Transverse colon (tissue), 4 donors: ENCODE results near the gene ITGB2. TPM values are rescaled to one million over a fixed set of nuclear protein-coding genes. Genes with fewer than 3 reads are reported as not detected.

Source experiments
- DNase-seq: peaks from one replicate; pipeline ENCODE4 v3.0.0-alpha.2; 2019
- H3K27ac ChIP-seq, 4 donors: fragments of 200-600 bp; sonication (generic); 2 replicates each; pipeline ENCODE4 v1.5.1; 2016 to 2018; ENCODE audit warnings: inconsistent platforms in 4 of 4
- H3K27me3 ChIP-seq: fragments of 200-600 bp; sonication (generic); 2 replicates; pipeline ENCODE4 v1.5.1; 2017; ENCODE audit warnings: inconsistent platforms
- H3K36me3 ChIP-seq, 4 donors: fragments of 200-600 bp; sonication (generic); 2 replicates each; pipeline ENCODE4 v1.5.1; 2017 to 2019; ENCODE audit warnings: inconsistent platforms in 4 of 4
- H3K4me1 ChIP-seq, 4 donors: fragments of 200-600 bp; sonication (generic); 2 replicates each; pipeline ENCODE4 v1.5.1; 2017 to 2020; ENCODE audit warnings: inconsistent platforms in 4 of 4
- H3K4me3 ChIP-seq, 4 donors: fragments of 200-600 bp; sonication (generic); 1 replicate in 1 of 4; 2 replicates in 3 of 4; pipeline versions ENCODE4 v1.5.1 to v1.6.1; 2017 to 2019; ENCODE audit warnings: inconsistent platforms in 4 of 4
- H3K9me3 ChIP-seq, 2 donors: fragments of 200-600 bp; sonication (generic); 2 replicates each; pipeline ENCODE4 v1.5.1; 2017 to 2019; ENCODE audit warnings: inconsistent platforms in 2 of 2
- EP300 ChIP-seq: sonication (generic); formaldehyde crosslinking; IDR thresholded peaks from one replicate; pipeline ENCODE4 v1.6.1; 2017; ENCODE audit warnings: antibody characterized with exemption, low read depth
- POLR2A ChIP-seq: fragments of 450-650 bp; IDR thresholded peaks from one replicate; pipeline ENCODE4 v1.6.1; 2016; ENCODE audit warnings: antibody characterized with exemption, mild to moderate bottlenecking, moderate library complexity
- POLR2AphosphoS5 ChIP-seq, 3 donors: sonication (generic); formaldehyde crosslinking; IDR thresholded peaks; one replicate each; pipeline ENCODE4 v1.6.1; 2016; ENCODE audit warnings: antibody characterized with exemption in 3 of 3
- WGBS, 2 donors: methylation state at CpG; one replicate each; pipeline ENCODE4 v1.1.5; 2018; ENCODE audit warnings: low coverage in 1 of 2; 5-methylcytosine and 5-hydroxymethylcytosine counted together
- in situ Hi-C, 4 donors: fragments of 200-750 bp; cut with MboI; loops; one replicate each; pipeline versions ENCODE4 v1.15.0 to v1.15.1; 2017; ENCODE audit warnings: low sequenced_read_pairs in 3 of 4, low pct_ligation_motif_present in 1 of 4, low pct_unique_long_range_greater_than_20kb in 1 of 4
- intact Hi-C: fragments of 100-400 bp; cut with DNase I; formaldehyde crosslinking; loops from one replicate; pipeline ENCODE4 v1.15.1; 2023; ENCODE audit warnings: low total_unique reads
- total RNA-seq, 4 donors: library from RNA; depleted of rRNA; stranded (reverse); fragments of >200 nt; gene quantifications; one replicate each; pipeline ENCODE4 v1.1.0, GENCODE V29; 2016
- TF ChIP-seq, protein P1 (sequence below), 5 experiments: fragments of 200-600 bp in 3 of 5; fragments of 450-650 bp in 2 of 5; sonication (generic) in 3 of 5; IDR thresholded peaks; 1 replicate in 2 of 5; 2 replicates in 3 of 5; pipeline ENCODE4 v1.5.1; 2016 to 2017; ENCODE audit warnings: antibody characterized with exemption in 5 of 5, inconsistent platforms in 3 of 5, mild to moderate bottlenecking in 2 of 5, moderate library complexity in 1 of 5

ITGB2 gene
- total RNA-seq, 4 donors from 2014 or later = 14.2 to 32.4 (median 24.9) TPM

DNA sequence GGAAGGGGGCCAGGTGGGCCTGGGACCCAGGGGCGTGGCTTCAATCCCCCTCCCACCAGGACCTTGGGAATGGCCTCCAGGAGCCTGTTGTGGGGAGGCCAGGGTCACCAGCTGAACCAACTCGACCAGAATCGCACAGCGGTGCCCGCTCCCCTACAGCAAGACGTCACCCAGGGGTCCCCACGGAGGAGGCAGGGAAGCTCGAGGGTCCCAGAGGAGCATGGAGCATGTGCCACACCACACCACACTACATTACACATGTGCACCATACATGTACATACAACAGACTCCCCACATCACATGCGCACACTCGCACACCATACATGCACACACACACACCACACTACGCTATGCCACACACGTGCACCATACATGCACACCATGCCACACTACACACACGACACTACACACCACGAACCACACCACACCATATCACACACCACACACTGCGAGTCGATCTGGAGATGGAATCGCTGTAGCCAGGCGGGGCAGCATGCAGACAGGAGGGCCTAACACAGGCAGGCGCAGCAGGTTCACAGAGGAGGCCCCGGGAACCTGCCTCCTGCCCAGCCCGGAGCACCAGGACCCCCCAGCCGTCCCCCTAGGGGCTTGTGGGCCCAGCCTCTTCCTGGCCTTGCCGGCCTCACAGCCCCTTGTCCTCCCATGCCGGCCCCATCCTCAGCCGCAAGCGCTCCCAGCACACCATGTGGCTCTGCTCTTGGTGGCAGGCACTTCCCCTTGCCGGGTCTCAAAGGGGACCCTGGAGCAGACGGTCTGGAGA lies 596 bp downstream of the ITGB2 start:
- Histone ChIP-seq H3K9me3 (no peaks in the 10 kb centered on the region), H3K4me3 (peak overlapping the region in 3 of 4 donors; percentile 19 to 44 (median 22)), H3K27me3 (peaks cover 16% of the 10 kb centered on the region), H3K4me1 (peaks cover 0 to 23% (median 3%) of the 10 kb centered on the region in 4 donors), H3K27ac (peak overlapping the region; percentile 48 to 70 (median 63)), H3K36me3 (no peaks in the 10 kb centered on the region)
- 59 to 86% methylated on average over 7 to 27 of the region's 28 CpGs for WGBS, 2 donors
- DNase-seq = no peak
- intact Hi-C loops = no loop called here
- in situ Hi-C loops = no loop called here
- TF ChIP-seq EP300 = no peak
- TF ChIP-seq, protein P1, sequence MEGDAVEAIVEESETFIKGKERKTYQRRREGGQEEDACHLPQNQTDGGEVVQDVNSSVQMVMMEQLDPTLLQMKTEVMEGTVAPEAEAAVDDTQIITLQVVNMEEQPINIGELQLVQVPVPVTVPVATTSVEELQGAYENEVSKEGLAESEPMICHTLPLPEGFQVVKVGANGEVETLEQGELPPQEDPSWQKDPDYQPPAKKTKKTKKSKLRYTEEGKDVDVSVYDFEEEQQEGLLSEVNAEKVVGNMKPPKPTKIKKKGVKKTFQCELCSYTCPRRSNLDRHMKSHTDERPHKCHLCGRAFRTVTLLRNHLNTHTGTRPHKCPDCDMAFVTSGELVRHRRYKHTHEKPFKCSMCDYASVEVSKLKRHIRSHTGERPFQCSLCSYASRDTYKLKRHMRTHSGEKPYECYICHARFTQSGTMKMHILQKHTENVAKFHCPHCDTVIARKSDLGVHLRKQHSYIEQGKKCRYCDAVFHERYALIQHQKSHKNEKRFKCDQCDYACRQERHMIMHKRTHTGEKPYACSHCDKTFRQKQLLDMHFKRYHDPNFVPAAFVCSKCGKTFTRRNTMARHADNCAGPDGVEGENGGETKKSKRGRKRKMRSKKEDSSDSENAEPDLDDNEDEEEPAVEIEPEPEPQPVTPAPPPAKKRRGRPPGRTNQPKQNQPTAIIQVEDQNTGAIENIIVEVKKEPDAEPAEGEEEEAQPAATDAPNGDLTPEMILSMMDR (IDR thresholded peaks at IDR 0.05) = no peak
- no peak for TF ChIP-seq POLR2AphosphoS5 (IDR thresholded peaks at IDR 0.05)
- TF ChIP-seq POLR2A = no peak

DNA sequence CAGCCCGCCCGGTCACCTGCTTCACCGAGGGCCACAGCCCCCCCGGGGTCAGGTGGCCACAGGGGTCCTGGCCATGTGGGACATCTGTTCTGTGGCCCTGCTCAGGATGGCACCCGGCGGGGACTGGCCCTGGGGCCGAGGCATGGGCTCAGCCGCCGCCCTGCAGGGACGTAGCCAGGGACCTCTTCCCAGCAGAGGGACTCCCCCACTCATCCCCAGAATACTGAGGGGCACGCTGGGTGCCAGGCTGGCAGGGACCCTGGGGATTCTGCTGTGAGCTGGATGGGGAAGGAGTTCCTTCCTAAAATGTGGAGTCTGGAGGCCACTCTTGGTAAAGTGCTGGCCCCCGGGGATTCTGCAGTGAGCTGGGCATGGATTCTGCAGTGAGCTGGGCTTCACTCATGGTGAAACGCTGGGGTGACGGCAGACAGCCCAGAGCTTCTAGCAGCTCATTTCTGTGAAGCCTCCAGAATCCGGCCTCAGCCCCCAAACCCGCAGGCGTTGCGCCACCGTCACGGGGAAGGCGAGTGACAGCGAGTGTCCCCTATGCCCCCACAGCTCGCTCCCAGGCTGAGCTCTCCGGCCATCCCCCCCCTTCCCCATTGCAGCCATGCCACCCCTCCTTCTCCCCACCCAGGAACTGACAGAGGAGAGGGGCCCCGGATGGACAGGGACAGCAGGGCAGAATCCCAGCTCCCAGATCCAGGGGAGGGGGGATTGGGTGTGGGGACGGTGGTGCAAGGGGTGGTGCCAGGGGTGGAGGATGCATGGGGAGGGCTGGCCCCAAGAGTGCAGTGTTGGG lies 1.4 kb downstream of the ITGB2 start:
- Histone ChIP-seq H3K9me3 (no peaks in the 10 kb centered on the region), H3K27ac (peak overlapping the region; percentile 48 to 70 (median 63)), H3K4me3 (peak overlapping the region in 2 of 4 donors; percentile 22 to 44), H3K4me1 (peaks cover 0 to 18% (median 3%) of the 10 kb centered on the region in 4 donors), H3K27me3 (peaks cover 16% of the 10 kb centered on the region), H3K36me3 (no peaks in the 10 kb centered on the region)
- intact Hi-C loops = no loop called here
- in situ Hi-C loops = no loop called here
- 35% methylated on average over 20 of the region's 26 CpGs; no CpG with 5 or more reads in 1 of the 2 donors for WGBS, 2 donors
- TF ChIP-seq EP300 (no peak), POLR2AphosphoS5 (IDR thresholded peaks at IDR 0.05) (no peak), POLR2A (no peak)
- TF ChIP-seq, protein P1 (IDR thresholded peaks at IDR 0.05) = no peak
- DNase-seq = no peak

DNA sequence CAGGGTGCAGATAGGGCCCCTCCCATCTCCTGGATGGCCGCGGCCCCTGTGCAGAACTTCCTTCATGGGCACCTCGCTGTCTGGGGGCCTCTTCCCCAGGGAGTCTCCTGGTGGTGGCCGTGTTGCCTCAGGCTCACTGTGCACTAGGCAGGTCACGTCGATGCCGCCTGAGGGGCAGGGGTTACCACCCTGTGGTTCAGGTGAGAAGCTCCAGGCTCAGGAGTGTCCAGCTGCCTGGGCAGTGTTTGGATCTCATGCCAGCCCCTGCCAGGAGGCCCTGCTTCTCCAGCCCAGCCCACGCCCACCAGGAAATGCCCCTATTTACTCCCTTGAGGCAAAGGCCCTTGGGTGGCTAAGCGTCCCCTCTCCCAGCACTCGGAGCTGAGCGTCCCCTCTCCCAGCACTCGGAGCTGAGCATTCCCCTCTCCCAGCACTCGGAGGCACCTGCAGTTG lies 2.1 kb downstream of the ITGB2 start:
- WGBS, 2 donors = 68% methylated on average over 13 of the region's 13 CpGs; no CpG with 5 or more reads in 1 of the 2 donors
- DNase-seq = no peak
- intact Hi-C loops = no loop called here

More for the DNA sequence above, 2.1 kb downstream of the ITGB2 start:
- H3K4me1 ChIP-seq = peaks cover 0 to 21% (median 4%) of the 10 kb centered on the region in 4 donors
- no peak overlapping the region for H3K27ac ChIP-seq
- peaks cover 16% of the 10 kb centered on the region for H3K27me3 ChIP-seq
- no peak overlapping the region for H3K4me3 ChIP-seq
- TF ChIP-seq, protein P1 (IDR thresholded peaks at IDR 0.05) = no peak
- TF ChIP-seq EP300 = no peak
- no peak for TF ChIP-seq POLR2AphosphoS5 (IDR thresholded peaks at IDR 0.05)
- no peak for TF ChIP-seq POLR2A
- in situ Hi-C loops = no loop called here
- no peaks in the 10 kb centered on the region for H3K36me3 ChIP-seq
- H3K9me3 ChIP-seq = no peaks in the 10 kb centered on the region
